ENCODE results near the gene REV3L.

The REV3L gene

DNA sequence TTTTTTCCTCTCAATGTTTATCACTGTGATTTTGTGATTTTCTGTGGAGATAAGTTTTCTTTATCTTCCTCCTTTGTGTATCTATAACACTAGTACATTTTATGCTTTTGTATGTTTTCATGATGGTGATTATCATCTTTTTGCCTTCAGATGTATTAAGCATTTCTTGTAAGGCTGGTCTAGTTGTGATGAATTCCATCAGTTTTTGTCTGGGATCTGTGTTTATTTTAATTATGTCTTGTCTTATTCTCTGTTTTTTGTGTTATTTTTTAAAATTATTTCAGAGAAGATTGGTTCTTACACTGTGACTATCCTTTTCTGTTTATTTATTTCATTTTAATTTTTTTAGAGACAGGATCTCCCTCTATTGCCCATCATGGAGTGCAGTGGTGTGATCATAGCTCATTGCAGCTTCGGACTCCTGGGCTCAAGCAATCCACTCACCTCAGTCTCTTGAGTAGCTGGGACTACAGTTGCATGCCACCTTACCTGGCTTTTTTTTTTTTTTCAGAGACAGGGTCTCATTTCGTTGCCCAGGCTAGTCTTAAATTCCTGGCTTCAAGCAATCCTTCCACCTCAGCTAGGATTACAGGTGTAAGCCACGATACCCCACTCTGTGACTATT lies 208.3 kb downstream of the REV3L start:
- Histone ChIP-seq H3K27me3 (ENCODE audit: control insufficient read depth, low read length) (no peaks in the 10 kb centered on the region), H3K9me2 (replicated peaks; ENCODE audit: control insufficient read depth, low read length) (no peaks in the 10 kb centered on the region), H3F3A (ENCODE audit: control insufficient read depth, insufficient read depth) (no peaks in the 10 kb centered on the region), H3K9me3 (ENCODE audit: control insufficient read depth, insufficient read depth, low read length) (no peaks in the 10 kb centered on the region), H3K27ac (ENCODE audit: low read depth, low read length) (no peak overlapping the region), H3K79me2 (ENCODE audit: control insufficient read depth, low read length) (peaks cover 19% of the 10 kb centered on the region), H3K4me1 (ENCODE audit: control insufficient read depth, low read length) (no peaks in the 10 kb centered on the region), H3K4me3 (ENCODE audit: low read length) (no peak overlapping the region), H3K36me3 (ENCODE audit: control insufficient read depth, low read length) (peaks cover 53% of the 10 kb centered on the region), H3K4me2 (ENCODE audit: low read length) (no peak overlapping the region), H4K20me1 (ENCODE audit: control insufficient read depth, insufficient read depth, low read depth, low read length) (no peaks in the 10 kb centered on the region)
- TF ChIP-seq, protein P1, sequence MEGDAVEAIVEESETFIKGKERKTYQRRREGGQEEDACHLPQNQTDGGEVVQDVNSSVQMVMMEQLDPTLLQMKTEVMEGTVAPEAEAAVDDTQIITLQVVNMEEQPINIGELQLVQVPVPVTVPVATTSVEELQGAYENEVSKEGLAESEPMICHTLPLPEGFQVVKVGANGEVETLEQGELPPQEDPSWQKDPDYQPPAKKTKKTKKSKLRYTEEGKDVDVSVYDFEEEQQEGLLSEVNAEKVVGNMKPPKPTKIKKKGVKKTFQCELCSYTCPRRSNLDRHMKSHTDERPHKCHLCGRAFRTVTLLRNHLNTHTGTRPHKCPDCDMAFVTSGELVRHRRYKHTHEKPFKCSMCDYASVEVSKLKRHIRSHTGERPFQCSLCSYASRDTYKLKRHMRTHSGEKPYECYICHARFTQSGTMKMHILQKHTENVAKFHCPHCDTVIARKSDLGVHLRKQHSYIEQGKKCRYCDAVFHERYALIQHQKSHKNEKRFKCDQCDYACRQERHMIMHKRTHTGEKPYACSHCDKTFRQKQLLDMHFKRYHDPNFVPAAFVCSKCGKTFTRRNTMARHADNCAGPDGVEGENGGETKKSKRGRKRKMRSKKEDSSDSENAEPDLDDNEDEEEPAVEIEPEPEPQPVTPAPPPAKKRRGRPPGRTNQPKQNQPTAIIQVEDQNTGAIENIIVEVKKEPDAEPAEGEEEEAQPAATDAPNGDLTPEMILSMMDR (IDR thresholded peaks at IDR 0.05; ENCODE audit: low read depth, low read length, poor library complexity, severe bottlenecking) = no peak
- no peak for TF ChIP-seq EZH2phosphoT487 (IDR thresholded peaks at IDR 0.05; ENCODE audit: borderline replicate concordance, low read length)

DNA sequence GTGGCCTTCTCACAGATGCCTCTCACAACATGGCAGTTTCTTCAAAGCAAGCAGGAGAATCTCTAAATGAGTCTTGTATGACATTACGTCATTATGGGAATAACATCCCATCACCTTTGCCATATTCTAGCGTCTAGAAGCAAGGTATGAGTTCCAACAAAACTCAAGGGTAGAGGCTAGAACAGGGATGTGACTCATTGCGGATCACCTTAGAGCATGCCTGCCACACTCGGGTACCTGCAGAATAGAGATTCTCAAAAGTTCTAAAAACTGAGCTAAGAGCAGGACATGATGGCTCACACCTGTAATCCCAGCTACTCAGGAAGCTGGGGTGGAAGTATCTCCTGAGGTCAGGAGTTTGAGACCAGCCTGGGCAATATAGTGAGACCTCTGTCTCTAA lies 212.9 kb downstream of the REV3L start:
- Histone ChIP-seq H3F3A (ENCODE audit: control insufficient read depth, insufficient read depth) (0 out of 2 replicates have a peak, but pooled peaks cover 4% of the 10 kb centered on the region), H3K9me2 (replicated peaks; ENCODE audit: control insufficient read depth, low read length) (no peaks in the 10 kb centered on the region), H3K79me2 (ENCODE audit: control insufficient read depth, low read length) (peaks cover 27% of the 10 kb centered on the region), H3K36me3 (ENCODE audit: control insufficient read depth, low read length) (peaks cover 49% of the 10 kb centered on the region), H3K27ac (ENCODE audit: low read depth, low read length) (no peak overlapping the region), H3K27me3 (ENCODE audit: control insufficient read depth, low read length) (no peaks in the 10 kb centered on the region), H3K4me3 (ENCODE audit: low read length) (no peak overlapping the region), H3K4me1 (ENCODE audit: control insufficient read depth, low read length) (peaks cover 12% of the 10 kb centered on the region), H3K4me2 (ENCODE audit: low read length) (no peak overlapping the region), H4K20me1 (ENCODE audit: control insufficient read depth, insufficient read depth, low read depth, low read length) (no peaks in the 10 kb centered on the region), H3K9me3 (ENCODE audit: control insufficient read depth, insufficient read depth, low read length) (no peaks in the 10 kb centered on the region)
- no peak for TF ChIP-seq EZH2phosphoT487 (IDR thresholded peaks at IDR 0.05; ENCODE audit: borderline replicate concordance, low read length)
- TF ChIP-seq, protein P1 (IDR thresholded peaks at IDR 0.05; ENCODE audit: low read depth, low read length, poor library complexity, severe bottlenecking) = no peak

DNA sequence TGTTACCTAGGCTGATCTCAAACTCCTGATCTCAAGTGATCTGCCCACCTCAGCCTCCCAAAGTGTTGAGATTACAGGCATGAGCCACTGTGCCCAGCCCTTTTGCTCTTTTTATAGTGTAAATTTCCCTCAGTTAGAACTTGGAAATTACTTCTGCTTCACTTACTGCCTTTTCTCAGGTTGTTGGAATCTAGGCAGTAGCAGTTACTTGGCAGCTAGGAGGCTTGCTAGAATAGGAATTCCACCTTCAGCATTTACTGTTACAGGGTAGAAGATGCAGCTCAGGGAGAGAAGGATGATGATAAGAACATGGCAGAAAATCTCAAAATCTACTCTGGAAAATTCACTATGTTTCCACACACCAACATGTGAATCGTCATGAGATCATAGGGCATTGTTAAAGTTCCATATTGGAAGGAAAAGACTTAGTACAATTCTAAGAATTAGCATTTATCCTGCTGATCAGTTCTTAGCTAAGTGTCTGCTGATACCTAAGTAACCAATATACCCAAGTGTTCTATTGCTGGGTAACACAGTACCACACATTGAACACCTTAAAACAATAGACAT lies 213.5 kb downstream of the REV3L start:
- H3K36me3 ChIP-seq (ENCODE audit: control insufficient read depth, low read length) = peaks cover 45% of the 10 kb centered on the region
- H3K4me2 ChIP-seq (ENCODE audit: low read length) = no peak overlapping the region
- TF ChIP-seq EZH2phosphoT487 (IDR thresholded peaks at IDR 0.05; ENCODE audit: borderline replicate concordance, low read length) = no peak
- TF ChIP-seq, protein P1 (IDR thresholded peaks at IDR 0.05; ENCODE audit: low read depth, low read length, poor library complexity, severe bottlenecking) = no peak

More for the DNA sequence above, 213.5 kb downstream of the REV3L start:
- H4K20me1 ChIP-seq (ENCODE audit: control insufficient read depth, insufficient read depth, low read depth, low read length) = no peaks in the 10 kb centered on the region
- no peaks in the 10 kb centered on the region for H3K9me2 ChIP-seq (replicated peaks; ENCODE audit: control insufficient read depth, low read length)
- H3K79me2 ChIP-seq (ENCODE audit: control insufficient read depth, low read length) = peaks cover 27% of the 10 kb centered on the region
- H3K4me3 ChIP-seq (ENCODE audit: low read length) = no peak overlapping the region
- H3K27me3 ChIP-seq (ENCODE audit: control insufficient read depth, low read length) = no peaks in the 10 kb centered on the region
- H3K4me1 ChIP-seq (ENCODE audit: control insufficient read depth, low read length) = peaks cover 12% of the 10 kb centered on the region
- no peak overlapping the region for H3K27ac ChIP-seq (ENCODE audit: low read depth, low read length)
- 0 out of 2 replicates have a peak, but pooled peaks cover 4% of the 10 kb centered on the region for H3F3A ChIP-seq (ENCODE audit: control insufficient read depth, insufficient read depth)
- H3K9me3 ChIP-seq (ENCODE audit: control insufficient read depth, insufficient read depth, low read length) = no peaks in the 10 kb centered on the region
